IMR-90 (cell line): Measurements from ENCODE around the gene HOXD13.

ENCODE experiments used
- CEBPB ChIP-seq: IDR thresholded peaks from 2 replicates; pipeline ENCODE4 v1.6.1; 2012; ENCODE audit warnings: low read depth, low read length, improper control_type of control experiment
- CTCF ChIP-seq: conservative IDR thresholded peaks from 2 replicates; pipeline ENCODE4 v1.5.1; 2012; ENCODE audit warnings: mild to moderate bottlenecking, low read depth, low read length, improper control_type of control experiment
- ELK1 ChIP-seq: fragments of 150-350 bp; IDR thresholded peaks from 2 replicates; pipeline ENCODE4 v1.6.1; 2016; ENCODE audit warnings: low read depth, mild to moderate bottlenecking, low read length, moderate library complexity, borderline replicate concordance
- MAZ ChIP-seq: IDR thresholded peaks from 2 replicates; pipeline ENCODE4 v1.6.1; 2012; ENCODE audit warnings: low read depth, mild to moderate bottlenecking, low read length, improper control_type of control experiment, moderate library complexity, borderline replicate concordance
- NFE2L2 ChIP-seq: fragments of 150-350 bp; IDR thresholded peaks from 2 replicates; pipeline ENCODE4 v1.6.1; 2016; ENCODE audit warnings: low read depth, mild to moderate bottlenecking, low read length
- POLR2A ChIP-seq: IDR thresholded peaks from 2 replicates; pipeline ENCODE4 v1.6.1; 2012; ENCODE audit warnings: mild to moderate bottlenecking, low read depth, low read length
- RAD21 ChIP-seq: IDR thresholded peaks from 2 replicates; pipeline ENCODE4 v1.6.1; 2012; ENCODE audit warnings: low read length, improper control_type of control experiment
- RCOR1 ChIP-seq: IDR thresholded peaks from 2 replicates; pipeline ENCODE4 v1.6.1; 2012; ENCODE audit warnings: mild to moderate bottlenecking, low read length, improper control_type of control experiment; ENCODE audit not compliant: insufficient replicate concordance
- RFX5 ChIP-seq: IDR thresholded peaks from 2 replicates; pipeline ENCODE4 v1.8.0; 2012; ENCODE audit warnings: low read depth, mild to moderate bottlenecking, low read length, moderate library complexity
- SMC3 ChIP-seq: fragments of 150-350 bp; IDR thresholded peaks from 2 replicates; pipeline ENCODE4 v1.6.1; 2016; ENCODE audit warnings: low read depth, mild to moderate bottlenecking, antibody characterized with exemption, low read length, moderate library complexity

GRCh38 chr2:176136374-176137251, 44.1 kb downstream of the HOXD13 start:
- no peak for TF ChIP-seq CEBPB
- no peak for TF ChIP-seq CTCF
- TF ChIP-seq POLR2A = no peak
- TF ChIP-seq NFE2L2 = no peak
- no peak for TF ChIP-seq MAZ
- TF ChIP-seq RCOR1 = no peak
- no peak for TF ChIP-seq RFX5
- TF ChIP-seq SMC3 = no peak
- TF ChIP-seq RAD21 = no peak
- TF ChIP-seq ELK1 = no peak
